Urothelium cell line (cell line): ENCODE measurements around the gene ABO.
"Not testable (repeated sequence)": the region's sequence is repeated elsewhere in the genome, so short reads cannot be mapped to it uniquely, and the experiment has no call there.

Source experiments
- DNase-seq: peaks from one replicate; pipeline ENCODE4 v3.0.0; 2011; ENCODE audit warnings: low spot score, mixed read lengths
- FAIRE-seq: peaks from 2 replicates; lab custom pipeline; 2011; peaks lifted over from hg19 to GRCh38; lab: Jason Lieb, UNC

The ABO gene

DNA sequence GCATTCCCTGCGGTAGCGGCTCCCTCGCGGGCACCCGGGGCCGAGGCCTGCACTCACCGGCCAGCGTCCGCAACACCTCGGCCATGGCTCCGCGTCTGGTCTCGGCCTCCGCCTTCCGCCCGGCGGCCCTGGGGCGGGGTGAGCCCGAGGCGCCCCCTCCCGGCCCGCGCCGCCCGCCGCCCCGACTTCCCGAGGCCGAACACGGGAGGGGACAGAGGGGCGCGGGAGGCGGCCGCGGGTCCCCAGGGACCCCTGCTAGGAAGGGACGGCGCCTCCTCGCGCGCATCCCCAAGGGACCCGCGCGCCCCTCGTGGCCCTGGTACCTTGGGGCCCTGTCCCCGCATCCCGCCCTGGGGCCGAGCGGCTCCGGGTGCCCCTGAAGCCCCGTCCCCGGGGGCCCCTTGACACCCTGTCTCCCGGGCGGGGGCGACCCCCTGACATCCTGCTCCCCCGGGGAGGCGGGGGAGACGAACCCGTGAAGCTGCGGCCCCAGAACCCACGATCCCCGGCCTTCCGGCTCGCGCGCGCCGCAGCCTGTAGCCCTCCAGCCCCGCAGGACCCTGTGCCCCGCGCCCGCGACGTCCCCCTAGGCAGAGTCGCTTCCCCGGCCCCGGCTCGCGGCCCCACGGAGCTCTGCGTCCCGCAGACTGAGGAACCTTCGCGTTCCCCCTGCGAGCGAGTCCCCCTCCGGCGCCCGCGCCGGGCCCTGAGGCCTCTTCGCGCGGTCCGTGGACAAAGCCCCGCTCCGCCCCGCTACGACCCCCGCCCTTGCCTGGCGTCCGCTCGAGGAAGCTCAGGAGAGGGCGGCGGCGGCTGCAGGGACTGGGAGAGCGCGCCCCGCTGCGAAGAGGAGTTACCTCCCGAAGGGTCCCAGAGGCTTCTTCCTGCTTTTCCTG, at the start of gene ABO:
Gene ABO, minus strand, starts transcription at position 97 of the 896 bp plus-strand sequence.
- FAIRE-seq (no peak), DNase-seq (peak; percentile 24)

DNA sequence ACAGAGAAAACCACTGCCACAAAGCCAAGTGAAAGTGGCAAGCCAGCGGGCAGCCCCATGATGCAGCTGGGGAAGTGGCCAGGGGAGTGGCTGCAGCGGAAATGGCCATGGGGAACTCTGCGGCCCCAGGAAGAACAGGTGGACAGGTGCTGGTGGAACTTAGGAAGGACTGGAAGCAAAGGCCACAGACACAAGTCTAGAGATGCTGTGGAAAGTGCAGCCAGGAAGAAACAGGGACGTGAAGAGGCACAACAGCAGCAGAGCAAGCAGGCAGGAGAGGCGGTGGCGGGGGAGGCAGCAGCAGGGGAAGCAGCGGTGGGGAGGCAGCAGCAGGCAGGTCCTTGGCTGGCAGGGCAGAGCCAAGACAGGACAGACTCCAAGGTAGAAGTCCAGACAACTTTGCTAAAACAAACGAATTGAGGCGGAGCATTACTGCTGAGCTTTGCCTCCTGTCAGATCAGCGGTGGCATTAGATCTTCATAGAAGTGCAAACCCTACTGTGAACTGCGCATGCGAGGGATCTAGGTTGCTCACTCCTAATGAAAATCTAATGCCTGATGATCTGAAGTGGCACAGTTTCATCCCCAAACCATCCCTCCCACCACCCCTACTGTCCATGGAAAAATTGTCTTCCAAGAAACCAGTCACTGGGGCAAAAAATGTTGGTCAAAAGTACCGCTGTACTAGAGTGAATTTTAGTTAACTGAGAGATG, 49.1 kb upstream of the ABO start:
- no peak for FAIRE-seq

GRCh38 chr9:133323211-133323610, 48.2 kb upstream of the ABO start:
- DNase-seq: no peak
- FAIRE-seq: no peak

More for the DNA sequence above, 49.1 kb upstream of the ABO start:
- DNase-seq: no peak

DNA sequence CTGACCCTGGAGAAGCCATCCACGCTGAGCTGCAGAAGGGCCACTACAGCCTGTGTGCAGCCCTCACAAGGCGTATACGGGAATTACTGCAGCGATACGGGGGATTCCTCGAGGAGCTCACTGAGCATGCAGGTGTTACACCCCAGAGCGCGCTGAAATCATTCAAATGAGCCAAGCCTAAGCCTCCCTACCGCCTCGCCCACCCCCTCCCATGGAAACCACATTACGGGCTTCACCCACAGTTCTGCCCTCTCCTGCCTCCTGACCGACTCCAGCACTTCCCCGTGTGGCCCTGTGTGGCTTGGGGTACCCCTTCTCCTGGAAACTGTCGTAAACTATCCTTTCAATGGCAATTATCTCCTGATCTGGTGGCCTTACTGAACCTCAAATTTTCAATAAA, 47.7 kb upstream of the ABO start:
- FAIRE-seq: no peak
- no peak for DNase-seq

DNA sequence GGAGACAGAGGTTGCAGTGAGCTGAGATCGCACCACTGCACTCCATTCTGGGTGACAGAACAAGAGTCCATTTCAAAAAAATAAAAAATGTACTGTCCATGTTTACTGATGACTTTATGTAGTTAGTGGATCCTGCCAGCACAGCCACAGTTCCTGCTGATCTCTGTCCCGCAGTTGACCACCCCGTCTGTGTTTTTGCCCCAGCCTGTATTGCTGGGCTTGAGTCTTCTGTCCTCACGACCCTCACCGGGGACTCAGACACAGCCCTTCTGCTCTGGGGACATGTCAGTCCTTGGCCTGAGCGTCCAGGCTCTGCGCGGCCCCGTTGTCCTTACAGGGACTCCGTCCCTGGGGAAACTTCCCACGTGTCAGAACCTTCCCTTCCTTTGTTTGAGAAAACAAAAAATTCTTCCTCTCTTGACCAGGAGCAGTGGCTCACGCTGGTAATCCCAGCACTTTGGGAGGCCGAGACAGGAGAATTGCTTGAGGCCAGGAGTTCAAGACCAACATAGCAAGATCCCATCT, 46.5 kb upstream of the ABO start:
- FAIRE-seq: no peak
- DNase-seq: no peak

DNA sequence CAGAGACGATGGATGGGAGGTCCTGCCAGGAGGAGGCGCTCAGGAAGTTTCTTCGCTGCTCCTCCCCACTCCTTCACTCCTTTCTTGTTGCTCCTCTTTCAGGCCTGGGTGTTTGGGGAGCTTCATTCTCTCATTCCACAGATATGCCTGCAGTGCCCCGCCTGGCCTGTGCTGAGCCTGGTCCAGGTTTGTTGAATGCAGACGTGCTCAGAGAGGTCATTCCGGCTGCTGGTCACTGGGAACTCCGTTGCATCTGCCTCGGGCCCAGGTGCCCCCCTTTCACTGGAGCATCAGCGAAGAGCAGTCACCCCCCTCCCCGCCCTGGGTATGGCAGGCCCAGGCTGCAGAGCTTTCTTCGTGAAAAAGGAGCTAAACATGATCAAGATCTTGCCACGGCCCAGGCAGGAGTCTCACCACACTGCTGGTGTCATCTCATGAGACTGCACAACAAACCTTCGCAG, 45.5 kb upstream of the ABO start:
- no peak for FAIRE-seq
- no peak for DNase-seq

- not testable (repeated sequence) for DNase-seq, FAIRE-seq
Measured at GRCh38 chr9:133317551-133317950, 42.5 kb upstream of the ABO start.

DNA sequence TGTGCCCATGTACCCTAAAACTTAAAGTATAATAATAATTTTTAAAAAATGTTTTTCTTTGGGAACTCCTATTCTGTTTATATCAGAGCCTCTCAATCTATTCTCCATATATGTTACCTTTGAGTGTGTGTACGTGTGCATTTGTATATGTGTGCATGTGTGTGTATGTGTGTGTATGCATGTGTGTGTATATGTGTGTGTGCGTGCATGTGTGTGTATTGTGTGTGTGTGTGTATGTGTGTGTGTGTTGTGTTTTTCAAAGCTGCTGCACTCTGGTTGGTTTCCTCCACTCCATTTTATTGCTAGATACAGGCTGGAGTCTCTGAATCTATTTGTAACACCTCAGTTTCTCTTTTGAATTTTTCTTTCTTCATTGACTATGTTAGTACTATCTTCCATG, 41.0 kb upstream of the ABO start:
- DNase-seq (no peak), FAIRE-seq (no peak)

GRCh38 chr9:133309608-133310007, 34.6 kb upstream of the ABO start:
- DNase-seq: no peak
- no peak for FAIRE-seq

DNA sequence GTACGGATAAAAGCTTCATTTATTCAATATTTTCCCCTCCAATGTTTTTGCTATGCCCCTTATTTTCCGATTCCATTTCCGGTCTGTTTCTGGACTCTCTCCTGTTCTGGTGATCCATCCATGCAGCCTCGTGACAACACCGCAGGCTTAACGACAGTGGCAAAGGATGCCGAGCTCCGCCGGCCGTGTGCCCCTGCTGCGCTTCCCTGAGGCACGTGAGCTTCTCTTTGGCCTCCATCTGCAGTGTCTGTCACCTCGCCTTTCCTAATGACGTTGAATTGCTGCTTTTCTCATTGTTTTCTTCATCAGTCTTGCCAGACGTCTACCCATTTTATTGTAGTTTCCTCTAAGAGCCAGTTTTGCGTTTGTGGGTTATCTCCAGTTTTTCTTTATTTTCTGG, 32.3 kb upstream of the ABO start:
- no peak for DNase-seq
- FAIRE-seq: no peak

- DNase-seq (peak; percentile 55), FAIRE-seq (no peak)
Measured at GRCh38 chr9:133306242-133307204, 31.5 kb upstream of the ABO start.

- FAIRE-seq (no peak), DNase-seq (no peak)
Measured at GRCh38 chr9:133305731-133306130, 30.7 kb upstream of the ABO start.

DNA sequence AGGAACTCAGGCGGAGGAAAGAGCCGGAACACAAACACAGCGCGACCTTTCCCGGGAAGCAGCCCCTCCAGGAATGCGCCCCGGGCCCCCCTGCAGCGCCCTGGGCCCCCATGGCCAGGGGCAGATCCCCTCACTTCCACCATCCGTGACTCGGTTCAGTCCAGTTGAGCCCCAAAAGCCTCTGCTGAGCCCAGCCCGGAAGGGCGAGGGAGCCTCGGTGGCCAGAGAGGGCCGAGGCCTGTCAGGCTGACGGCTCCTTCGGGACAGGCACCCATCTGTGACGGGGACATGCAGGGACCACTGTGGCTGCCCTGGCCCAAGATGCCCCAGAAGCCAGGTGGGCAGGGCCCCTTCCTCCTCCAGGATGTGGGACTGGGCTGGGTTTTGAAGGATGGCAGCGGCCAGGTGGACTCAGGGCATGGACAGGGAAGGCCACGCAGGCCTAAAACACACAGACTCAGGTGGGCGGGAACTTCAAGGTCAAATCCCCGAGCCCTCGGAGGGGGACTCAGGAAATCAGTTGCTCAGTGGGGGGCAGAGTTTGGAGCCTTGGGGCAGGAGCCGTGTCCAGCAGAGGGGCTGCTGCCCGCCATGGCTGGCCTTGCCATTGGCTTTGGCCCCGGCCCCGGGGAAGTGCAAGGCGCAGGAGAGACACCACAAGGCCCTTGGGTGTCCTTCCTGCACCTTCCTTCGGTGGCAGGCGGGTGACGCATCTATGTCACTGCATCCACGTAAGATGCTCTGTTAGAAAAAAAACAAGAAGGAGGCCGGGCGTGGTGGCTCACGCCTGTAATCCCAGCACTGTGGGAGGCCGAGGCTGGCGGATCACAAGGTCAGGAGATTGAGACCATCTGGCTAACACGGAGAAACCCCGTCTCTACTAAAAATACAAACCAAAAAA, 29.7 kb upstream of the ABO start:
- no peak for DNase-seq
- FAIRE-seq: no peak

DNA sequence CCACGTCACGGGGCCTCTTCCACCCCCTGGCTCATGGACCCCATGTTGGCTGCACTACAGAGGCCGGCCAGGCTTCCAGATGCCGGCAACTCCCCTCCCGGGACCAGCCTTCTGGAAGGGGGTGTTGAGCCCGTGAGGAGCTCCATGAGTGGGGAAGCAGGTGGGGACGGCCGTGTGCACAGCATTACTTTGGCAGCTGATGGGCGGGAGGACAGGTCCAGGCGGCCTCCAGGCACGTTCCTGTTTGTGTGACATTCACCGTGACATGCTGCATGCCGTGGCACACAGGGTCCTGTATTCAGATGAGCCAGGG, 29.1 kb upstream of the ABO start:
- DNase-seq: no peak
- no peak for FAIRE-seq

GRCh38 chr9:133303266-133304157, 28.5 kb upstream of the ABO start:
- FAIRE-seq (no peak), DNase-seq (no peak)

- no peak for DNase-seq
- no peak for FAIRE-seq
Measured at GRCh38 chr9:133301253-133302230, 26.5 kb upstream of the ABO start.

DNA sequence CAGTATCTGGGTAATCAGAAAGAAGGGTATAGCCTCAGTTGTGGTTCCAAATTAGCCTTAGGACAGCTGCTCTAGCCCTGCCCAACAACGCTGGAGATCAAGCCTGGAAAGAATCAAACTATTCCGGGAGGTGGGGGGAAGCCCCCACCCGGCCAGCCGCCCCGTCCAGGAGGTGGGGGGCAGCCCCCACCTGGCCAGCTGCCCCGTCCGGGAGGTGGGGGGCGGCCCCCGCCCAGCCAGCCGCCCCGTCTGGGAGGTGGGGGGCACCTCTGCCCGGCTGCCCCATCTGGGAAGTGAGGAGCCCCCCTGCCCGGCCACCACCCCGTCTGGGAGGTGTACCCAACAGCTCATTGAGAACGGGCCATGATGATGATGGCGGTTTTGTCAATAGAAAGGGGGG, 25.0 kb upstream of the ABO start:
- not testable (repeated sequence) for FAIRE-seq, DNase-seq

GRCh38 chr9:133294257-133294656, 19.3 kb upstream of the ABO start:
- no peak for DNase-seq
- FAIRE-seq: no peak
